ENCODE data around the gene SPAG9.

DNA sequence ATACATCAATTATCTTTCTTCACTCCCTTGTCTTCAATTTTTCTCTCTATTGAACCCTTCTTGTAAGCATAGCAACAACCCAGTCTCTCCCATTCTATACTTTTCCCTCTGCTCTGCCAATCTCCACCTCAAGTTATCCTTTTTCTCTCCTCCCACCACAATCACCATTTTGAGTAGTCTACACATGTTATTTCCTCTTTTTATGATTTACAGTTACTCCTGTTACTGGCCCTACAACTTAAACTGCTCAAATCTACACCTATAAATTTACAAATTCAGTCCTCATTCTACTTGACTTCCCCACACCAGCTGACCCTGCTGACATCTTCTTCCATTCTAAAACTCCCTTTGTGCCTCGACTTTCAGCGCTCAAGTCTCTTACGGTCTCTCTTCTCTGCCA is 84.6 kb downstream of the SPAG9 start:
- TF ChIP-seq, protein P1, sequence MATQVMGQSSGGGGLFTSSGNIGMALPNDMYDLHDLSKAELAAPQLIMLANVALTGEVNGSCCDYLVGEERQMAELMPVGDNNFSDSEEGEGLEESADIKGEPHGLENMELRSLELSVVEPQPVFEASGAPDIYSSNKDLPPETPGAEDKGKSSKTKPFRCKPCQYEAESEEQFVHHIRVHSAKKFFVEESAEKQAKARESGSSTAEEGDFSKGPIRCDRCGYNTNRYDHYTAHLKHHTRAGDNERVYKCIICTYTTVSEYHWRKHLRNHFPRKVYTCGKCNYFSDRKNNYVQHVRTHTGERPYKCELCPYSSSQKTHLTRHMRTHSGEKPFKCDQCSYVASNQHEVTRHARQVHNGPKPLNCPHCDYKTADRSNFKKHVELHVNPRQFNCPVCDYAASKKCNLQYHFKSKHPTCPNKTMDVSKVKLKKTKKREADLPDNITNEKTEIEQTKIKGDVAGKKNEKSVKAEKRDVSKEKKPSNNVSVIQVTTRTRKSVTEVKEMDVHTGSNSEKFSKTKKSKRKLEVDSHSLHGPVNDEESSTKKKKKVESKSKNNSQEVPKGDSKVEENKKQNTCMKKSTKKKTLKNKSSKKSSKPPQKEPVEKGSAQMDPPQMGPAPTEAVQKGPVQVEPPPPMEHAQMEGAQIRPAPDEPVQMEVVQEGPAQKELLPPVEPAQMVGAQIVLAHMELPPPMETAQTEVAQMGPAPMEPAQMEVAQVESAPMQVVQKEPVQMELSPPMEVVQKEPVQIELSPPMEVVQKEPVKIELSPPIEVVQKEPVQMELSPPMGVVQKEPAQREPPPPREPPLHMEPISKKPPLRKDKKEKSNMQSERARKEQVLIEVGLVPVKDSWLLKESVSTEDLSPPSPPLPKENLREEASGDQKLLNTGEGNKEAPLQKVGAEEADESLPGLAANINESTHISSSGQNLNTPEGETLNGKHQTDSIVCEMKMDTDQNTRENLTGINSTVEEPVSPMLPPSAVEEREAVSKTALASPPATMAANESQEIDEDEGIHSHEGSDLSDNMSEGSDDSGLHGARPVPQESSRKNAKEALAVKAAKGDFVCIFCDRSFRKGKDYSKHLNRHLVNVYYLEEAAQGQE (IDR thresholded peaks at IDR 0.05; ENCODE audit: unreplicated experiment): no peak
- TF ChIP-seq, protein P2, sequence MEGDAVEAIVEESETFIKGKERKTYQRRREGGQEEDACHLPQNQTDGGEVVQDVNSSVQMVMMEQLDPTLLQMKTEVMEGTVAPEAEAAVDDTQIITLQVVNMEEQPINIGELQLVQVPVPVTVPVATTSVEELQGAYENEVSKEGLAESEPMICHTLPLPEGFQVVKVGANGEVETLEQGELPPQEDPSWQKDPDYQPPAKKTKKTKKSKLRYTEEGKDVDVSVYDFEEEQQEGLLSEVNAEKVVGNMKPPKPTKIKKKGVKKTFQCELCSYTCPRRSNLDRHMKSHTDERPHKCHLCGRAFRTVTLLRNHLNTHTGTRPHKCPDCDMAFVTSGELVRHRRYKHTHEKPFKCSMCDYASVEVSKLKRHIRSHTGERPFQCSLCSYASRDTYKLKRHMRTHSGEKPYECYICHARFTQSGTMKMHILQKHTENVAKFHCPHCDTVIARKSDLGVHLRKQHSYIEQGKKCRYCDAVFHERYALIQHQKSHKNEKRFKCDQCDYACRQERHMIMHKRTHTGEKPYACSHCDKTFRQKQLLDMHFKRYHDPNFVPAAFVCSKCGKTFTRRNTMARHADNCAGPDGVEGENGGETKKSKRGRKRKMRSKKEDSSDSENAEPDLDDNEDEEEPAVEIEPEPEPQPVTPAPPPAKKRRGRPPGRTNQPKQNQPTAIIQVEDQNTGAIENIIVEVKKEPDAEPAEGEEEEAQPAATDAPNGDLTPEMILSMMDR (conservative IDR thresholded peaks at IDR 0.05; ENCODE audit: low read depth in 2 of 2): no peak
- TF ChIP-seq, protein P3, sequence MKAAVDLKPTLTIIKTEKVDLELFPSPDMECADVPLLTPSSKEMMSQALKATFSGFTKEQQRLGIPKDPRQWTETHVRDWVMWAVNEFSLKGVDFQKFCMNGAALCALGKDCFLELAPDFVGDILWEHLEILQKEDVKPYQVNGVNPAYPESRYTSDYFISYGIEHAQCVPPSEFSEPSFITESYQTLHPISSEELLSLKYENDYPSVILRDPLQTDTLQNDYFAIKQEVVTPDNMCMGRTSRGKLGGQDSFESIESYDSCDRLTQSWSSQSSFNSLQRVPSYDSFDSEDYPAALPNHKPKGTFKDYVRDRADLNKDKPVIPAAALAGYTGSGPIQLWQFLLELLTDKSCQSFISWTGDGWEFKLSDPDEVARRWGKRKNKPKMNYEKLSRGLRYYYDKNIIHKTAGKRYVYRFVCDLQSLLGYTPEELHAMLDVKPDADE (IDR thresholded peaks at IDR 0.05): no peak
- no peak for TF ChIP-seq POLR2AphosphoS5 (IDR thresholded peaks at IDR 0.05; ENCODE audit: low read depth)
- no peak for TF ChIP-seq CREB1 (CRISPR knock-in tag; IDR thresholded peaks at IDR 0.05; ENCODE audit: low read depth)
- no peak for TF ChIP-seq EZH2 (IDR thresholded peaks at IDR 0.05; ENCODE audit: low read depth, unreplicated experiment)
- TF ChIP-seq JUNB (IDR thresholded peaks at IDR 0.05; ENCODE audit: unreplicated experiment): no peak
